GM21447 (cell line): ENCODE data around the gene ARMH3.

ENCODE experiments used
- ATAC-seq: cut with Tn5 transposase; IDR thresholded peaks from one replicate; pipeline ENCODE4 v1.9.1; 2021; ENCODE audit not compliant: unreplicated experiment

The ARMH3 gene

DNA sequence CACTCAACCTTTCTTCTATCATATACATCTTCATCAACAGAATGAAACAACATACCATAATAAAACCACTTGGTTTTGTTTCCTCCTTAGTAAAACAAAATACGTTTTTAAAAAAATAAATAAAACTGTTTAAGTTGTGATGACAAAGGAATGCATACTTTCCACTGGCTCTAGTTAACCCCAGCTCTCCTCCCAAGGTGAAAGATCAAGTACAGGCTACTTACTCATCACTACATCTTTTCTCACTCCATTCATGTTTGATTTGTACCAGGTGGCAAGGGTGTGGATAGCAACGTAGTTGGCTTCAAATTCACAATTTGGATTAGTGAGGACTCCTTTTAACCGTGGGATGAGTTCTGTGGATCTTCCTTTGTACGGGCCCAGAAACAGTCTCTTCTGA is 252.5 kb downstream of the ARMH3 start:
- no peak for ATAC-seq

DNA sequence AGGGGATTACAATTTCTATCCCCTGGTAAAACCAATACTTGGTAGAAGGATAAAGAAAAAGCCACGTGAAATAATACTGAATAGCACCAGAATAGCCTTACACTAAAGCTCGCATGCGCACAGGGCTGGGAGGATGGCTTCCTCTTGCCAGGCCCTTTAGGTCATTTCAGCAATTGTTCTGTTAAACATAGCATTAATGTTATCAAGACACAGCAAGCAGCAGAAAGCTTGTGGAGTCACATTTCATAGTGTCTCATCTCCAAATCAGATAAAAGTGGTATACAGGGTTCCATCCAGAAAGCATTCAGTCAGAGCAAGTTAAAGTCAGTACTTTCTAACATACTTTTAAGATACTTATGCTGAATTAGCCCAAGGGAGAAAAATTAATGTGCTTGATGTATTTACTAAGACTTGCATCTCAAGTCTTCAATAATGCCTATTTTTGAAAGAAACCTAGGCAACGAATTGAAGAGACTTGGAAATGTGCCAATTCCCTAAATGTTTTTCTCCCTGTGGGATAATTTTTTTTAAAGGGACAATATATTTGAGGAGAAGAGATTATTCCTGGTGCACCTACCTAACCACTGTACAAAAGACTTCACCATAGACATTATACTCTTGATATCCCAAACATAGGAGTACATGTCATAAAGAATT is 258.4 kb downstream of the ARMH3 start:
- no peak for ATAC-seq
